ENCODE data around the gene EFHD2. TPM values are rescaled to one million over a fixed set of nuclear protein-coding genes. Genes with fewer than 3 reads are reported as not detected.

The EFHD2 gene
- total and polyA plus RNA-seq, 2 of the 8 experiments (the other 6 are each of a cell fraction or from before 2014, with no cell fraction given), result 24.4 to 25.1 TPM

GRCh38 chr1:15364740-15365139 is 44.9 kb upstream of the EFHD2 start:
- H3K9me3 ChIP-seq (ENCODE audit: insufficient read depth in 2 of 2, low read depth in 1 of 2, low read length in 1 of 2), result no peaks in the 10 kb centered on the region
- no peak overlapping the region; the same call in 1 of the 2 replicates for H2BK12ac ChIP-seq (ENCODE audit: low read depth, low read length)
- 80% methylated on average over 5 of the region's 5 CpGs; no CpG with 5 or more reads in 1 of the 2 experiments for WGBS, 2 experiments (ENCODE audit: extremely low coverage in 1 of 2, insufficient coverage in 1 of 2, insufficient read length in 1 of 2, insufficient replicate concordance in 2 of 2, low coverage in 1 of 2, low lambda C conversion rate in 2 of 2, missing lambda C conversion rate in 1 of 2)
- H2BK20ac ChIP-seq (ENCODE audit: low read length), result no peak overlapping the region
- H3K27me3 ChIP-seq (replicated peaks in 1 of 4; ENCODE audit: control insufficient read depth in 3 of 4, extremely low read depth in 1 of 4, insufficient read depth in 3 of 4, low read length in 3 of 4), result no peaks in the 10 kb centered on the region; a peak in 1 of 7 replicates
- peak overlapping the region; percentile 48 for H3K18ac ChIP-seq (ENCODE audit: extremely low read depth, low read length)
- H3K4me3 ChIP-seq (ENCODE audit: extremely low read depth in 1 of 4, insufficient read depth in 2 of 4, low read depth in 3 of 4, low read length in 4 of 4), result no peak overlapping the region
- H4K20me1 ChIP-seq (replicated peaks in 1 of 2; ENCODE audit: control insufficient read depth in 1 of 2, insufficient read depth in 2 of 2, low read length in 2 of 2), result no peaks in the 10 kb centered on the region
- FAIRE-seq, result no peak
- no peak overlapping the region for H4K8ac ChIP-seq (ENCODE audit: extremely low read depth, insufficient read depth, low read length)
- no peak overlapping the region for H4K5ac ChIP-seq (ENCODE audit: insufficient read length, low read depth, low read length)
- no peaks in the 10 kb centered on the region for H3K79me1 ChIP-seq (ENCODE audit: low read depth, low read length)
- H3K9ac ChIP-seq (replicated peaks in 1 of 4; ENCODE audit: extremely low read depth in 1 of 4, low read depth in 3 of 4, low read length in 3 of 4), result no peak overlapping the region
- H2BK120ac ChIP-seq (replicated peaks; ENCODE audit: low read depth, low read length), result no peak overlapping the region
- H2BK5ac ChIP-seq (ENCODE audit: low read depth, low read length), result no peak overlapping the region
- no peak overlapping the region for H3K4me2 ChIP-seq (ENCODE audit: insufficient read depth in 1 of 2, low read depth in 2 of 2, low read length in 2 of 2)
- H2AK5ac ChIP-seq (ENCODE audit: low read depth, low read length), result no peak overlapping the region
- no peaks in the 10 kb centered on the region for H3K79me2 ChIP-seq (ENCODE audit: control insufficient read depth in 1 of 2, insufficient read depth in 2 of 2, low read length in 2 of 2)
- H3K14ac ChIP-seq (ENCODE audit: insufficient read length), result no peak overlapping the region
- H3K4me1 ChIP-seq (replicated peaks in 1 of 4; ENCODE audit: control insufficient read depth in 3 of 4, insufficient read depth in 4 of 4, low read length in 3 of 4), result no peaks in the 10 kb centered on the region
- H3K56ac ChIP-seq (replicated peaks; ENCODE audit: insufficient read length, low read depth, low read length), result no peak overlapping the region
- POLR2A ChIA-PET (ENCODE audit: partially characterized antibody), result no interaction called here
- H3K23me2 ChIP-seq (ENCODE audit: low read depth, low read length), result no peaks in the 10 kb centered on the region
- no peak overlapping the region for H3K23ac ChIP-seq (ENCODE audit: insufficient read length)
- peak; percentile 20 to 46 (median 43); a peak in 3 of 4 replicates for TF ChIP-seq CTCF (IDR thresholded peaks at IDR 0.05; ENCODE audit: control extremely low read depth in 1 of 3, insufficient read depth in 1 of 3, low read depth in 1 of 3, low read length in 3 of 3)
- TF ChIP-seq RAD21 (IDR thresholded peaks at IDR 0.05 in 1 of 2, conservative IDR thresholded peaks at IDR 0.05 in 1 of 2; ENCODE audit: low read depth in 2 of 2, low read length in 2 of 2), result peak; percentile 27 to 42; a peak in 2 of 4 replicates
- no peak for TF ChIP-seq CREB1 (IDR thresholded peaks at IDR 0.05)
- TF ChIP-seq RNF2 (IDR thresholded peaks at IDR 0.05; ENCODE audit: borderline replicate concordance, low read depth, low read length, missing control alignments, poor library complexity, severe bottlenecking), result no peak
- TF ChIP-seq BACH1 (IDR thresholded peaks at IDR 0.05; ENCODE audit: low read length), result peak; percentile 34; the same call in 1 of the 2 replicates
- no peak for TF ChIP-seq CEBPB (IDR thresholded peaks at IDR 0.05; ENCODE audit: low read depth, low read length)
- no peak for TF ChIP-seq HDAC6 (IDR thresholded peaks at IDR 0.05; ENCODE audit: low read depth, low read length)
- TF ChIP-seq RBBP5 (IDR thresholded peaks at IDR 0.05; ENCODE audit: borderline replicate concordance, low read depth, low read length), result no peak
- no peak for DNase-seq (ENCODE audit: low read depth in 1 of 2, low spot score in 2 of 2)
- H2AFZ ChIP-seq (ENCODE audit: low read length), result no peak overlapping the region
- no peaks in the 10 kb centered on the region for H3K36me3 ChIP-seq (ENCODE audit: control insufficient read depth in 2 of 4, insufficient read depth in 4 of 4, low read length in 3 of 4)
- H3K4ac ChIP-seq (replicated peaks; ENCODE audit: insufficient read length, low read depth, low read length), result no peak overlapping the region
- H4K91ac ChIP-seq (replicated peaks; ENCODE audit: insufficient read length, low read length), result no peak overlapping the region
- H2BK15ac ChIP-seq (ENCODE audit: low read length), result no peak overlapping the region
- CTCF ChIA-PET (ENCODE audit: partially characterized antibody), result interaction anchor here (0.9 to 1.5 kb wide), 2 partner anchors 42 to 67 kb away, joined by 4 to 5 read pairs; no protein-coding TSS in a partner anchor
- H3K27ac ChIP-seq (ENCODE audit: low read depth, low read length), result no peak overlapping the region

Measured in H1 (cell line).